HG03045 (cell line): ENCODE measurements around the gene B3GALT6.
"Not testable (repeated sequence)": the region's sequence is repeated elsewhere in the genome, so short reads cannot be mapped to it uniquely, and the experiment has no call there.

ENCODE experiments used
- ATAC-seq: cut with Tn5 transposase; IDR thresholded peaks from one replicate; pipeline ENCODE4 v1.9.1; 2021; ENCODE audit warnings: mild to moderate bottlenecking, moderate library complexity; ENCODE audit not compliant: unreplicated experiment

The B3GALT6 gene

GRCh38 chr1:1242461-1243265 is 10.6 kb downstream of the B3GALT6 start:
- ATAC-seq, result no peak

DNA sequence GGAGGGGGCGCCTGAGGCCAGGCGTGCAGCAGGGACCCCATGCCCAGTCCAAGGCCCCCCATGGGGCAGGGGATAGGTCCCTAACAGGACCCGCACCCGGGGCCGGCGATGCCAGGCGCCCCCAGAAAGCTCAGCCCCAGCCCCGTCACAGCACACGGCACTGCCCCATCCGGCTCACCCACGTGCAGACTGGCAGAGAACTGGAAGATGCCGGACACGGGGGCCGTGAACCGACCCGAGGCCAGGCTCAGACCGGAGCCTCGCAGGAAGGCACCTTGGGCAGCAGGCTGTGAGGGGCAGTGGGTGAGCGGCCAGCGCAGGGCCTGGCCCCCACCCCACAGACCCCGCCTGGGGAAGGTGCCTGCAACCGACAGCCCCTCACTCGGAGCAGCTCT is 11.2 kb downstream of the B3GALT6 start:
- no peak for ATAC-seq

GRCh38 chr1:1243807-1244191 is 11.8 kb downstream of the B3GALT6 start:
- ATAC-seq, result no peak

GRCh38 chr1:1244192-1244811 is 12.3 kb downstream of the B3GALT6 start:
- no peak for ATAC-seq

GRCh38 chr1:1245178-1245816 is 13.3 kb downstream of the B3GALT6 start:
- no peak for ATAC-seq

DNA sequence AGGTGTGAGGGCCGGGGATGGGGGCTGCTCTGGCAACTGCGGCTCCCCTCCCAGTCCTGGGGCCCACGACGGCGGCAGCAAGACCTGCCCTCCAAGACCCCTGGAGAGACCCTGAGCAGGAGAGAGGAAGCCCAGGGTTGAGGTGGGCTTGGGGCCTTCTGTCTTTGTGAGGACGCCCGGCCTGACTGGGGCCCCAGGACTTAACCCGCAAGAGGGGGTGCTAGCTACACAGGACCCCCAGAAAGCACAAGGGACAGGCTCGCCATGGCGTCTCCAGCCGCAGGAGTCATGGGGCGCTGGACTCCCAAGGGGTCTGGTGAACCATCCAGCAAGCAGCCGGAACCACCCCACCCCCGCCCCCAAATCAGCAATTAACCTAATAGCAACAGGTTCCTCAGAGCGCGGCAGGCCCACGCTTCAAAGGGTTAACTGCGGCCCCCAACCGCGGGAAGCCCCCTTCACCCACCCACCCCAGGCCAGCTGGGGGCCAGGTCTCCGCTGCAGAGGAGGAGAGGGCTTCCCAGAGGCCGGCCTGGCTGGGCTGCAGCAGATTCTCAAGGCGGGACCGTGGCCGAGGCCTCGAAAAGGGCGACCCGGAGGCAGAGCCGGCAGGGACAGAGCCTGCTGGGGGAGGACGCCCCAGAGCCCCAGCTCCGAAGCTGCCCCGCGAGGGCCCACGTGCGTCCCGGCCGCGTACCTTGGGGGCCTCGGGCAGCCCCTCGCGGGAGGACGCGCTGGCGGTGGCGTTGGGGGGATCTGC is 14.0 kb downstream of the B3GALT6 start:
- no peak for ATAC-seq

DNA sequence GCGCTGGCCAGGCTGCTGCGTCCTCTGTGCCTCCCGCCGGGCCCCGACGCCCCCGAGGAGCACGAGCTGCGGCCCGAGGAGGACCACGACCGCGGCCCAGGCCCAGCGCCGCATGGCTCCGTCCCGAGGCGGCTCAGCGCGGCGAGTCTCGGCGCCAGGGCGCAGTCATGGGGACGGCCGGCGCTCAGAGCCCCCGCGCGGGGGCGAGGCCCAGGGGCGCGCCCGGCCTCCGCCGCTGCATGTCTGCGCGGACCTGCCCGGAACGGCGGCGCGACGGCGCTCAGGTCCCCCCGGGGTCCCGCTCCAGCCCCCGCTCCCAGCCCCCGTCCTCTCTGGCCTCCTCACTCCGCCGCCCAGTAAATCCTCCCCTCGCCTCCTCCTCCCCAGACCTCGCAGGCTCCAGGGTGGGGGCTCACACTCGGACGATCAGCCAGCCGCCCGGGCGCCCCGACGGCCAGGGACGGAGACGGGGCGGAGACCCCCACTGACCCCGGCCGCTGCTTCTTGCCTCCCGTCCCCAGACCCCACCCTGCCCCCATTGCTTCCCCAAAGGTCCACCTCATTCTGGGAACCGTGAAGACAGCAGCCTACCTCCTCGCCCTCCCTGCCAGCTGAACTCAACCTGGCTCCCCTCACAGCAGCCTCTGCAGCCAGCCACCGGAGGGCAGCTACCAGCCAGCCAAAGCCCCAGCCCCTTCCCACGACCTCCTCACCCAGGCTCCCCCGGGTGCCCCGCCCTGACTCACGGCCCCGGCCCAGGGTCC is 14.7 kb downstream of the B3GALT6 start, which contains the start of gene C1QTNF12:
Gene C1QTNF12 (minus strand): TSS at position 146 of the 764 bp plus-strand sequence. CDS start 32 bp downstream, at position 114.
- ATAC-seq, result no peak

GRCh38 chr1:1247341-1247913 is 15.4 kb downstream of the B3GALT6 start:
- ATAC-seq, result no peak

GRCh38 chr1:1248009-1248913 is 16.2 kb downstream of the B3GALT6 start:
- not testable (repeated sequence) for ATAC-seq

DNA sequence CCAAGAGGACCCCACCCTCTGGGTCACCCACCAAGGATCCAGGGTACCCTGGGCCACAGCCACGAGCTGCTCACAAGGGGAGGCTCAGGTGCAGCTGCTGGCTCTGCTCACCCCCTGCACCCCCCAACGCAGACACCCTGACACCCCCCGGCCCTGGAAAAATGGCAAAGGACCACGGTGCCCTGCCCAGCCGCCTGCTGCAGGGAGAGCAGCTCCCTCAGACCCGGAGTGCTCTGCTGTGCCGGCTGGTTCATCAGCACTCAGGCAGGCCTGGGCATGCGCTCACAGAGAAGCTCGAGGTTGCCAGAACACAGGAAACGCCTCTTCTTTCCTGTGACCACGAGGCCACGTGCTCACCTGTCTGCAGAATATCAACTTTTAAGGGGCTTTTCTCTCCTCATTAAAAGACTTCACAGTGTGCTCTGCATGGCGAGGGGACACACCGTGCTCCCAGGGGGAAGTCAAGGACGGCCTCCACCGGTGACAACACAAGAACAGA is 18.8 kb downstream of the B3GALT6 start:
- no peak for ATAC-seq

DNA sequence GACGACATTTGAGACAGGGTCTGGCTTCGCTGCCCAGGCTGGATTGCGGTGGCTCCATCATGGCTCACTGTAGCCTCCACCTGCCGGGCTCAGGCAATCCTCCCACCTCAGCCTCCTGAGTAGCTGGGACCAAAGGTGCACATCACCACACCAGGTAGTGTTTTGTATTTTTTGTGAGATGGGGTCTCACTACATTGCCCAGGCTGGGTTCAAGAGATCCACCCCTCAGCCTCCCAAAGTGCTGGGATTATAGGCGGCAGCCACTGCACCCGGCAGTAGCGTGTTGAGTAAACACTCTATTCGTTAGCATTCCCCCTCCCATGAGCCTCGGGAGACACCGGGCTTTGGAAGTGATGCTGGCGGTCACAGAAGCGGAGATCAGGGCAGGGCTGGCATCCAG is 21.3 kb downstream of the B3GALT6 start:
- no peak for ATAC-seq

- ATAC-seq, result no peak
These were observed 22.1 kb downstream of the B3GALT6 start for GRCh38 chr1:1253972-1254666.

DNA sequence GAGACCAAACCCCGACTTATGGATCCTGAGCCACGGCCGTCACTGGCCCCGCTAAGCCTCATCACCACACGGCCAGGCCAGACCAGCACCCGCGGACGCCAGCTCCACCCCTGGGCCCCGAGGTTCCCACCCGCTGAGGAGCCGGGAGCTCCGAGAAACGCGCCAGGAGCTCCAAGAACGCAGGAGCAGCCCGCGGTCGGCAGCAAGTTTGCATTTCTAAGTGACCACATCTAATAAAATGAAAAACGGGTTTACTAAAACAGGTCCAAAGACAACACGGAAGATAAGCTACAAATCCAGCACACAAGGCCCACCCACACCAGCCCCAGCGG is 22.6 kb downstream of the B3GALT6 start:
- no peak for ATAC-seq

GRCh38 chr1:1255078-1255477 is 23.0 kb downstream of the B3GALT6 start:
- ATAC-seq, result no peak

- ATAC-seq, result no peak
These were observed 23.6 kb downstream of the B3GALT6 start for GRCh38 chr1:1255611-1256010.

DNA sequence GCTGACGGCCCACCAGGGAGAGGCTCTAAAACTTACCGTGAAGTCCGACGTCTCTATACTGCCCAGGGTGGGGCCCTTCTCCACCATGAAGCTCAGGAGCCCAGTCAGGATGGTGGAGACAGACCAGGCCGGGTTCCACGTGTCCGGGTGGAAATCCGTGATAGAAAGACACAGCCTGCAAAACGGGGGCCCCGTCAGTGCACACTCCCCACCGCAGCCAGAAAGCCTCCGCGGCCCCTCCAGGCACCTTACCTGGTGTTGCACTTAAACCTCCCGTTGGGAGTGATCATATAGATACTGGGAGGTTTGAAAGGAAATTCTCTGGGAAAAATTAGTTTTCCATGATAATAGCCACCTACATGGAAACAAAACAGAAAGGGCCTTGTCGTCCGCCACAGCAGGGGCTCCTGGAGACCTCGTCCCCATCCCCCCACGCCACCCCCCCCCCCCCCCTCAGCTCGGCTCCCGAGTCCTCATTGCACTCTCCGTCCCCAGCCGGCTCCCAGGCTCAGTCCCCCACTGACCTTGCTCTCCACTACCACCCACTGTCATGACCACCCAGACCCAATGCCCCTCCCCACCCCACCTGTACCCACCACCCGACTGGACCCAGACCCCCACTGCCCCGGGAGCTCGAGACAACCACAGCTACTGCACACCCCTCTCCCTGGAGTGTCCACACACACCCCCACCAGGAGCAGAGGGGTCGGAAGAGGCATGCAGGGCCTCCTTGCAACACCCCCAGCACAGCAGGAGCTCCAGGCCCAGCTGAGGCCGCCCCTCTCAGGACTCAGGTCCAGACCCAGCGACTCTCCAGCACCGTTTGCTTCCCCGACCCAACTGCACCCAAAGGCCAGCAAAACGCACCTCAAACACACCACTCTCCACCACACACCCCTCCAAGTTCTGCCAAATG is 25.2 kb downstream of the B3GALT6 start:
- no peak for ATAC-seq

DNA sequence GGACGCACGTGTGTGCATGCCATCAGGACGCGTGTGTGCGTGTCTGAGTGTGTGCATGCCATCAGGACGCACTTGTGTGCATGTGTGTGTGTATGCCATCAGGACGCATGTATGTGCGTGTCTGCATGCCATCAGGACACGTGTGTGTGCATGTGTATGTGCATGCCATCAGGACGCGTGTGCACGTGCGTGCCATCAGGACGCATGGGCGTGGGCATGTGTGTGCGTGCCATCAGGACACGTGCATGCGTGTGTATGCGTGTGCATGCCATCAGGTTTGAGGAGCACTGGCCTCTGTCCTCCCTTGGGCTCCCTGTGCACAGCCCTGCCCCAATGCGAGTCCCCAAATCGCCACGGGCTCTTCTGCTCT is 27.1 kb downstream of the B3GALT6 start:
- ATAC-seq, result no peak
